T-cell (primary cell): ENCODE data around the gene P4HA1. TPM values are rescaled to one million over a fixed set of nuclear protein-coding genes. Genes with fewer than 3 reads are reported as not detected.
"Not testable (repeated sequence)": the region's sequence is repeated elsewhere in the genome, so short reads cannot be mapped to it uniquely, and the experiment has no call there.

Source experiments
- ATAC-seq, 4 experiments: fragments of 200-7000 bp in 3 of 4; fragments of 150-1000 bp in 1 of 4; cut with Tn5 transposase; replicated peaks in 1 of 4; 1 replicate in 3 of 4; 2 replicates in 1 of 4; pipeline ENCODE4 v1.10.0; 2021; ENCODE audit warnings: moderate library complexity in 3 of 4, mild to moderate bottlenecking in 2 of 4, moderate number of reproducible peaks in 1 of 4
- CTCF ChIA-PET, 2 donors: fragments of 300-600 bp; sonication (Branson Sonifier 250); formaldehyde crosslinking; loops; one replicate each; lab custom pipeline; 2022; ENCODE audit warnings: antibody characterized with exemption in 2 of 2; lab: Charles Lee
- POLR2A ChIA-PET, 2 donors: fragments of 300-600 bp; sonication (Branson Sonifier 250); formaldehyde crosslinking; loops; one replicate each; lab custom pipeline; 2022; ENCODE audit warnings: antibody characterized with exemption in 2 of 2; lab: Charles Lee
- DNase-seq, 35 experiments: peaks; one replicate each; pipeline versions ENCODE4 v3.0.0 to v3.0.0-alpha.2; 2013 to 2023
- H3K27ac ChIP-seq: one replicate; pipeline ENCODE4 v1.5.1; 2013; ENCODE audit warnings: low read length
- H3K27me3 ChIP-seq, 2 experiments: replicated peaks in 1 of 2; 1 replicate in 1 of 2; 2 replicates in 1 of 2; pipeline versions ENCODE4 v1.6.1 to v1.7.0; 2013; ENCODE audit warnings: low read length in 1 of 2, mixed read lengths in 1 of 2; ENCODE audit not compliant: control insufficient read depth in 2 of 2, insufficient read depth in 2 of 2; ENCODE audit errors: extremely low read depth in 1 of 2
- H3K36me3 ChIP-seq, 2 donors: 1 replicate in 1 of 2; 2 replicates in 1 of 2; pipeline versions ENCODE4 v1.6.1 to v1.7.0; 2013; ENCODE audit warnings: low read length in 1 of 2; ENCODE audit not compliant: control insufficient read depth in 2 of 2, insufficient read depth in 1 of 2; ENCODE audit errors: extremely low read depth in 1 of 2
- H3K4me1 ChIP-seq, 2 experiments: 1 replicate in 1 of 2; 2 replicates in 1 of 2; pipeline versions ENCODE4 v1.6.1 to v1.7.0; 2013; ENCODE audit warnings: low read length in 2 of 2, mixed read lengths in 1 of 2; ENCODE audit not compliant: insufficient read depth in 2 of 2, control insufficient read depth in 1 of 2; ENCODE audit errors: extremely low read depth in 1 of 2
- H3K4me3 ChIP-seq, 2 donors: 1 replicate in 1 of 2; 2 replicates in 1 of 2; pipeline versions ENCODE4 v1.5.1 to v1.7.0; 2013; ENCODE audit warnings: mild to moderate bottlenecking in 2 of 2, low read length in 1 of 2, moderate library complexity in 1 of 2; ENCODE audit not compliant: control insufficient read depth in 1 of 2; ENCODE audit errors: extremely low read depth in 1 of 2
- H3K9me3 ChIP-seq: 2 replicates; pipeline ENCODE4 v1.7.0; 2013
- H3K27ac Mint-ChIP-seq, 2 donors: one replicate each; pipeline ENCODE4 v1.8.0; 2020 to 2021; ENCODE audit warnings: mild to moderate bottlenecking in 2 of 2, mixed read lengths in 2 of 2
- H3K27me3 Mint-ChIP-seq, 2 donors: one replicate each; pipeline ENCODE4 v1.8.0; 2021 to 2022; ENCODE audit warnings: mixed read lengths in 2 of 2
- H3K36me3 Mint-ChIP-seq: one replicate; pipeline ENCODE4 v1.8.0; 2021; ENCODE audit warnings: mixed read lengths
- H3K4me1 Mint-ChIP-seq, 3 donors: one replicate each; pipeline ENCODE4 v1.8.0; 2020 to 2022; ENCODE audit warnings: mixed read lengths in 3 of 3, mild to moderate bottlenecking in 1 of 3
- H3K4me3 Mint-ChIP-seq, 3 donors: one replicate each; pipeline ENCODE4 v1.8.0; 2020 to 2022; ENCODE audit warnings: mild to moderate bottlenecking in 3 of 3, mixed read lengths in 3 of 3, moderate library complexity in 3 of 3
- H3K9me3 Mint-ChIP-seq, 3 donors: one replicate each; pipeline ENCODE4 v1.8.0; 2020 to 2022; ENCODE audit warnings: mixed read lengths in 3 of 3
- WGBS: methylation state at CpG from one replicate; pipeline ENCODE4 v1.1.5; 2013; ENCODE audit warnings: missing lambda C conversion rate; ENCODE audit not compliant: insufficient coverage; 5-methylcytosine and 5-hydroxymethylcytosine counted together
- total RNA-seq, 35 experiments: library from RNA in 6 of 35; stranded (reverse) in 6 of 35; fragments of 120-200 nt in 1 of 35; gene quantifications; one replicate each; pipeline versions ENCODE4 v1.2.1 to v1.2.4 and lab custom pipeline; 2013 to 2026

The P4HA1 gene
- total RNA-seq, 5 donors from 2014 or later (not counting 1 experiment from before 2014, with no cell fraction given): 11.3 to 15.4 (median 13.0) TPM

DNA sequence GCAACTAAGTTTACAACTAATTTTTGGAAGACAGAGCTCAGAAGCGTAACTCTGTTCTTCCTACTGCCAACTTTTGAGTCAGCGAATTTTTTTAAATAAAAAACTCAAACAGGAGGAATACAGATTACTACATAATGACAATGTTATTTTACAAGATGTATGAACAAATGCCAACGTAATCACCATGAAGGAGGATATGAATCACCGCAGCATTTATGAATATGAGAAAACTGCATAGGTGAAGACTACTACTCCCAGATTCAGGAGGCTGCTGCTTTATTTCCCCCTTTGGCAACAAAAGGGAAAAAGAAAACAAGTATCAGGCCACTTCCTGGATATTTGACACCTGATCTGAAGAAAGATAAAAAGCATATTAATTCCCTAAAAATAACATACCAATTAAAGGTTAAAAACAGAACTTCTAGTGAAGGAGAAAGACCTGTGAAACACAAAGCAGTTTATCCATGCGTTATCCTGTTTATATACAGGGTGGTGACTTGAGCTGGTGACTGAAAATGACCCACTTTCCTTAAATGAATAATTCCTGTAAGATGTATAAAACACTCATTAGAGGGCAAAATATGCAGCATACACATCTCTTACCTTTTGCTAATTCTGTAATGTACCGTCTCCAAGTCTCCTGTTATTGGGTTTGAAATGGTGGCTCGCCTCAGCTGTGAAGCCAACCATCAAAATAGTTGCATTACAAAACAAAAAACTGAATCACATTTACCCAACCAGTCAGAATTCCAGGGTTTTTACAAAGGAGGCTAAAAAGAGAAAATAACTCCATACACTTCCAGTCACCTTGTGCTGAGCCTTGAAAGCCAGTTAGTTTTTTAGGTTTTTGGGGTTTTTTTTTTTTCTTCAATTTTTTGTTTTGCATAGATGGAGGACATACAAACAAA lies 52.0 kb downstream of the P4HA1 start:
- DNase-seq: no peak
- Histone ChIP-seq H3K27me3 (no peaks in the 10 kb centered on the region), H3K36me3 (peaks cover 0 to 21% of the 10 kb centered on the region in 2 donors), H3K4me1 (no peaks in the 10 kb centered on the region), H3K9me3 (no peaks in the 10 kb centered on the region), H3K4me3 (no peak overlapping the region), H3K27ac (no peak overlapping the region)
- peaks cover 37% of the 10 kb centered on the region for H3K36me3 Mint-ChIP-seq
- H3K27me3 Mint-ChIP-seq: no peaks in the 10 kb centered on the region
- no peaks in the 10 kb centered on the region for H3K4me1 Mint-ChIP-seq
- no CpG with 5 or more reads among the region's 7 CpGs for WGBS
- ChIA-PET CTCF (no interaction called here), POLR2A (no interaction called here)
- no peak overlapping the region for H3K4me3 Mint-ChIP-seq
- no peak for ATAC-seq
- no peaks in the 10 kb centered on the region for H3K9me3 Mint-ChIP-seq
- no peak overlapping the region for H3K27ac Mint-ChIP-seq

DNA sequence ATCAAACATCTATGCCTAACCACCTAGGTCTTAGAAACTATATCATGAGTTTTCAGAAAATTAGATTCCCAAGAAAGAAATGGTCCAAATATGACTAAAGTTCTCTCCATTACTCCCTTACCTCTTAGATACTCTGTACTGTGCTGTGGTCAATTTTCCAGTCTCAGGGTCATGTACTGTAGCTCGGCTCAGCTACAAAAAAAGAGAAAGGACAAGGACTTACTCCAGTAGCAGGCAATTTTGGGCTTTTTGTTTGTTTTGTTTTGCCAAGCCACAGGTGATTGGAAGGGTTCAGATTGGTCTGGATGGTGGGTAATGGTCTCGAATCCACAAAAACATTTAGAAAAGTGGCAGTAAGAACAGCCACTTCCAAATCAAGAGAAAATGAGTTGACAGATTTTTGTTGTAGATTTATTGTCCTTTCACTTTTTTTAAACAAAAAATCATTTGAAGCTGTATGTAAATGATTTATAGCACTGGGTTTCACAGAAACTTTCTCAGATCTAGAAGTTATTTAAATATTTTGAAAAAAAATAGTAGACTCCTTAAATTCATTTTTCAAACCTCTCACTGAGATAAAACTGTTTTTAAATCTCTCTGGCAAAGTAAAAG lies 52.8 kb downstream of the P4HA1 start:
- peaks cover 37% of the 10 kb centered on the region for H3K36me3 Mint-ChIP-seq
- ChIA-PET POLR2A (no interaction called here), CTCF (no interaction called here)
- H3K27ac Mint-ChIP-seq: no peak overlapping the region
- Histone ChIP-seq H3K36me3 (peaks cover 0 to 21% of the 10 kb centered on the region in 2 donors), H3K9me3 (no peaks in the 10 kb centered on the region), H3K27me3 (no peaks in the 10 kb centered on the region), H3K27ac (no peak overlapping the region), H3K4me3 (no peak overlapping the region), H3K4me1 (no peaks in the 10 kb centered on the region)
- no peaks in the 10 kb centered on the region for H3K27me3 Mint-ChIP-seq
- DNase-seq: no peak
- WGBS: 83% methylated on average over 1 of the region's 2 CpGs
- H3K4me1 Mint-ChIP-seq: no peaks in the 10 kb centered on the region
- no peak overlapping the region for H3K4me3 Mint-ChIP-seq
- H3K9me3 Mint-ChIP-seq: no peaks in the 10 kb centered on the region
- no peak for ATAC-seq

DNA sequence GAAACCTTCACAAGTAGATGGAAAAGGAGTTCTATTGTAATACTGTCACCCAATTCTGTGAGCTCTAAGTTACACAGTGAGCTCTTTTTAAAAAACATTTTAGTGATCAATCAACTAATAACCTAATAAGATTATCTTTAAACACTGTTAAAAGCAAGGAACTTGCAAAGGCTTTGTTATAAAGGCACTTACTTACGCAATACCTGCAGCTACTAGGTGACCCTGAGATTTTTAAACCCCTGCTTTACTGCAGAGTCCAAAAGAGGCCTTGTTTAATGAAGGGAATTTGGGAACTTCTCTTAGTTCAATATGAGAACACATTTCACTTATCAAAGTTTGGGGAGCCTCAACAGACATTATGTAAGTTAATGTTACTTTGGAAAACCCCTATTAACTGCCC lies 53.3 kb downstream of the P4HA1 start:
- DNase-seq (no peak), ATAC-seq (no peak)
- Histone ChIP-seq H3K27ac (no peak overlapping the region), H3K36me3 (peaks cover 0 to 21% of the 10 kb centered on the region in 2 donors), H3K4me3 (no peak overlapping the region), H3K4me1 (no peaks in the 10 kb centered on the region), H3K9me3 (no peaks in the 10 kb centered on the region), H3K27me3 (no peaks in the 10 kb centered on the region)
- H3K36me3 Mint-ChIP-seq: peaks cover 35% of the 10 kb centered on the region
- no peaks in the 10 kb centered on the region for H3K27me3 Mint-ChIP-seq
- no peak overlapping the region for H3K27ac Mint-ChIP-seq
- H3K4me3 Mint-ChIP-seq: no peak overlapping the region
- POLR2A ChIA-PET: interaction anchor here in 1 of 2 donors (0.5 kb wide), 1 partner anchor 1460 kb away, joined by 3 read pairs; no protein-coding TSS in a partner anchor
- CTCF ChIA-PET: no interaction called here
- H3K9me3 Mint-ChIP-seq: no peaks in the 10 kb centered on the region
- no peaks in the 10 kb centered on the region for H3K4me1 Mint-ChIP-seq
- no CpG with 5 or more reads among the region's 1 CpG for WGBS

DNA sequence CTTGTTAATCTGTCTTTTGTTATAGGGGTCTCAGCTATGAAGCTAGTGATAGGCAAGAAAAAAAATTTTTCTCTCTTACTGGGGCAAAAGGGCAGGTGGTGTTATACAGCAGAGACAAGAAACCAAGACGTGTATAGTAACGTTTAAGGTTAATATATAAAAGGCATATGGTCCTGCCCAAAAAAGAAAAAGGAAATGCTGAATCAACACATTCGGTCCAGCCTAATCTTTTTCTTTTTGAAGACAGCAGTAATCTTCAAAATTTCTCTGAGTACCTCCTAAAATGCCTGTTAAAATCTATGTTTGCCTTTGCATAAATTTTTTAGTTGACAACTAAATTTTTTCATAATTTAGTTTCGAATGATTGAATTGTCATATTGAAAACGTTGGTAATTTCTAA lies 54.5 kb downstream of the P4HA1 start:
- Histone ChIP-seq H3K4me1 (no peaks in the 10 kb centered on the region), H3K9me3 (no peaks in the 10 kb centered on the region), H3K27ac (no peak overlapping the region), H3K27me3 (no peaks in the 10 kb centered on the region), H3K4me3 (no peak overlapping the region), H3K36me3 (peaks cover 0 to 21% of the 10 kb centered on the region in 2 donors)
- ChIA-PET POLR2A (no interaction called here), CTCF (no interaction called here)
- Mint-ChIP-seq H3K9me3 (no peaks in the 10 kb centered on the region), H3K27me3 (no peaks in the 10 kb centered on the region), H3K36me3 (peaks cover 36% of the 10 kb centered on the region), H3K27ac (no peak overlapping the region), H3K4me3 (no peak overlapping the region), H3K4me1 (no peaks in the 10 kb centered on the region)
- no peak for ATAC-seq
- no peak for DNase-seq
- WGBS: no CpG with 5 or more reads among the region's 5 CpGs

DNA sequence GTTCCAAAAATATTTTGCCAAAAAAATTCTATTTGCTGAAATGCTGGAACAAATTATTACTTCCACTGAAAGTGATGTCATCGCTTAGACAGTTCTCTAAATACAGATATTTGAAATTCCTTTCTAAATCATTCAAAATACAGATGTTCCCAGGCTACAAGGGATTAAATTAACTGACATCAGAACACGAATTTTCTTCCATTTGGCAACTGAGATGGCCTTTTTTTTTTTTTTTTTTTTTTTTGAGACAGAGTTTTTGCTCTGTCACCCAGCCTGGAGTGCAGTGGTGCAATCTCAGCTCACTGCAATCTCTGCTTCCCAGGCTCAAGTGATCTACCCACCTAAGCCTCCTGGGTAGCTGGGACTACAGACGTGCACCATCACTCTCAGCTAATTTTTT lies 57.0 kb downstream of the P4HA1 start:
- H3K4me1 ChIP-seq: no peaks in the 10 kb centered on the region
- ATAC-seq (no peak), DNase-seq (no peak)
- H3K4me3 ChIP-seq: no peak overlapping the region
- no peak overlapping the region for H3K27ac Mint-ChIP-seq
- H3K27ac ChIP-seq: no peak overlapping the region
- no peak overlapping the region for H3K4me3 Mint-ChIP-seq
- no peaks in the 10 kb centered on the region for H3K27me3 Mint-ChIP-seq
- ChIA-PET CTCF (interaction anchor here in 1 of 2 donors (0.6 to 0.7 kb wide), 2 partner anchors 37 to 147 kb away, joined by 4 to 8 read pairs; no protein-coding TSS in a partner anchor), POLR2A (interaction anchor here in 1 of 2 donors (0.7 kb wide), 1 partner anchor 1982 kb away, joined by 4 read pairs; no protein-coding TSS in a partner anchor)
- H3K36me3 ChIP-seq: peaks cover 0 to 9% of the 10 kb centered on the region in 2 donors
- H3K27me3 ChIP-seq: no peaks in the 10 kb centered on the region
- H3K9me3 ChIP-seq: no peaks in the 10 kb centered on the region
- peaks cover 36% of the 10 kb centered on the region for H3K36me3 Mint-ChIP-seq
- H3K4me1 Mint-ChIP-seq: no peaks in the 10 kb centered on the region
- H3K9me3 Mint-ChIP-seq: no peaks in the 10 kb centered on the region
- no CpG with 5 or more reads among the region's 3 CpGs for WGBS

DNA sequence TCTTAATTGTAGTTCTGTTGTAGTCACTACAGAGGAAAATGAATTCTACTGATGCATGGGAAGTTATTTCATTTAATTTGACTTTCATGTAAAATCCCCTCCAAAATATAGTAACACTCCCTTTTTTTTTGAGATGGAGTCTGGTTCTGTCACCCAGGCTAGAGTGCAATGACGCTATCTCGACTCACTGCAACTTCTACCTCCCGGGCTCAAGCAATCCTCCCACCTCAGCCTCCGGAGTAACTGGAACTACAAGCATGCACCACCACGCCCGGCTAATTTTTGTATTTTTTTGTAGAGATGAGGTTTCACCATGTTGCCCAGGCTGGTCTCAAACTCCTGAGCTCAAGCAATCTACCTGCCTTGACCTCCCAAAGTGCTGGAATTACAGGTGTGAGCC lies 60.4 kb downstream of the P4HA1 start:
- H3K4me3 Mint-ChIP-seq, H3K9me3 ChIP-seq, DNase-seq, H3K9me3 Mint-ChIP-seq, CTCF ChIA-PET, POLR2A ChIA-PET, H3K4me1 ChIP-seq, H3K36me3 ChIP-seq, H3K4me3 ChIP-seq, H3K27me3 Mint-ChIP-seq, H3K27me3 ChIP-seq, H3K4me1 Mint-ChIP-seq, H3K27ac ChIP-seq, ATAC-seq, H3K27ac Mint-ChIP-seq: not testable (repeated sequence)
- WGBS: 90% methylated on average over 2 of the region's 6 CpGs
- H3K36me3 Mint-ChIP-seq: peaks cover 41% of the 10 kb centered on the region
